ENCODE measurements around the gene SLC22A14.
"Not testable (repeated sequence)": the region's sequence is repeated elsewhere in the genome, so short reads cannot be mapped to it uniquely, and the experiment has no call there.

The SLC22A14 gene

GRCh38 chr3:38313263-38313662, 31.2 kb downstream of the SLC22A14 start:
- in situ Hi-C loops (cut with HindIII; ENCODE audit: low sequenced_read_pairs): no loop called here

GRCh38 chr3:38313695-38314094, 31.6 kb downstream of the SLC22A14 start:
- in situ Hi-C loops (cut with HindIII; ENCODE audit: low sequenced_read_pairs): no loop called here

GRCh38 chr3:38314112-38314763, 32.1 kb downstream of the SLC22A14 start:
- in situ Hi-C loops (cut with HindIII; ENCODE audit: low sequenced_read_pairs): no loop called here

GRCh38 chr3:38314764-38315487, 32.8 kb downstream of the SLC22A14 start:
- in situ Hi-C loops (cut with HindIII; ENCODE audit: low sequenced_read_pairs): no loop called here

GRCh38 chr3:38315488-38316230, 33.6 kb downstream of the SLC22A14 start:
- in situ Hi-C loops (cut with HindIII; ENCODE audit: low sequenced_read_pairs): no loop called here

GRCh38 chr3:38316356-38317191, 34.5 kb downstream of the SLC22A14 start:
- in situ Hi-C loops (cut with HindIII; ENCODE audit: low sequenced_read_pairs): no loop called here

- in situ Hi-C loops (cut with HindIII; ENCODE audit: low sequenced_read_pairs): no loop called here
Observed at GRCh38 chr3:38317192-38317759, 35.2 kb downstream of the SLC22A14 start.

- in situ Hi-C loops (cut with HindIII; ENCODE audit: low sequenced_read_pairs): no loop called here
Observed at GRCh38 chr3:38318766-38319671, 36.9 kb downstream of the SLC22A14 start.

- in situ Hi-C loops (cut with HindIII; ENCODE audit: low sequenced_read_pairs): not testable (repeated sequence)
Observed at GRCh38 chr3:38320638-38321037, 38.5 kb downstream of the SLC22A14 start.

- in situ Hi-C loops (cut with HindIII; ENCODE audit: low sequenced_read_pairs): no loop called here
Observed at GRCh38 chr3:38323060-38323459, 41.0 kb downstream of the SLC22A14 start.

- in situ Hi-C loops (cut with HindIII; ENCODE audit: low sequenced_read_pairs): no loop called here
Observed at GRCh38 chr3:38325256-38325655, 43.2 kb downstream of the SLC22A14 start.

GRCh38 chr3:38327335-38328009, 45.4 kb downstream of the SLC22A14 start:
- in situ Hi-C loops (cut with HindIII; ENCODE audit: low sequenced_read_pairs): no loop called here

GRCh38 chr3:38331257-38332022, 49.3 kb downstream of the SLC22A14 start:
- in situ Hi-C loops (cut with HindIII; ENCODE audit: low sequenced_read_pairs): no loop called here

GRCh38 chr3:38332201-38332600, 50.1 kb downstream of the SLC22A14 start:
- in situ Hi-C loops (cut with HindIII; ENCODE audit: low sequenced_read_pairs): no loop called here

- in situ Hi-C loops (cut with HindIII; ENCODE audit: low sequenced_read_pairs): no loop called here
Observed at GRCh38 chr3:38334142-38335055, 52.3 kb downstream of the SLC22A14 start.

GRCh38 chr3:38335263-38335662, 53.2 kb downstream of the SLC22A14 start:
- in situ Hi-C loops (cut with HindIII; ENCODE audit: low sequenced_read_pairs): no loop called here

- in situ Hi-C loops (cut with HindIII; ENCODE audit: low sequenced_read_pairs): no loop called here
Observed at GRCh38 chr3:38337703-38338102, 55.6 kb downstream of the SLC22A14 start.

Data from DLD1 (cell line).